Astrocyte (in vitro differentiated cells and primary cell): ENCODE measurements around the gene PLEKHM2. TPM values are rescaled to one million over a fixed set of nuclear protein-coding genes. Genes with fewer than 3 reads are reported as not detected.

Experiments
- DNase-seq: peaks from one replicate; pipeline ENCODE4 v3.0.0-alpha.2; 2010; ENCODE audit warnings: low read depth
- FAIRE-seq: peaks from 2 replicates; lab custom pipeline; 2011; peaks lifted over from hg19 to GRCh38; lab: Jason Lieb, UNC
- H2AFZ ChIP-seq: 2 replicates; pipeline ENCODE4 v1.6.0; 2012; ENCODE audit warnings: low read depth, low read length, inconsistent platforms
- H3K27ac ChIP-seq: 2 replicates; pipeline ENCODE4 v1.5.1; 2011; ENCODE audit warnings: low read depth, low read length, inconsistent platforms
- H3K27me3 ChIP-seq: 2 replicates; pipeline ENCODE4 v1.6.0; 2011; ENCODE audit warnings: low read length, inconsistent platforms; ENCODE audit not compliant: insufficient read depth
- H3K36me3 ChIP-seq: 2 replicates; pipeline ENCODE4 v1.5.1; 2011; ENCODE audit warnings: low read length, inconsistent platforms; ENCODE audit not compliant: insufficient read depth
- H3K4me1 ChIP-seq: 2 replicates; pipeline ENCODE4 v1.5.1; 2011; ENCODE audit warnings: low read length, inconsistent platforms; ENCODE audit not compliant: insufficient read depth
- H3K4me2 ChIP-seq: 2 replicates; pipeline ENCODE4 v1.6.0; 2012; ENCODE audit warnings: low read length, inconsistent platforms
- H3K4me3 ChIP-seq: 2 replicates; pipeline ENCODE4 v1.5.1; 2011; ENCODE audit warnings: low read depth, mild to moderate bottlenecking, low read length, inconsistent platforms; ENCODE audit not compliant: insufficient read depth
- H3K79me2 ChIP-seq: 2 replicates; pipeline ENCODE4 v1.6.0; 2012; ENCODE audit warnings: mild to moderate bottlenecking, low read length, inconsistent platforms; ENCODE audit not compliant: insufficient read depth
- H3K9ac ChIP-seq: 2 replicates; pipeline ENCODE4 v1.6.0; 2012; ENCODE audit warnings: mild to moderate bottlenecking, low read length, inconsistent platforms
- H3K9me3 ChIP-seq: 2 replicates; pipeline ENCODE4 v1.5.1; 2012; ENCODE audit warnings: low read depth, mild to moderate bottlenecking, low read length, inconsistent platforms; ENCODE audit not compliant: insufficient read depth
- H4K20me1 ChIP-seq: 2 replicates; pipeline ENCODE4 v1.6.0; 2012; ENCODE audit warnings: low read length, inconsistent platforms; ENCODE audit not compliant: insufficient read depth
- H3K27ac Mint-ChIP-seq: one replicate; pipeline ENCODE4 v1.8.0; 2021; ENCODE audit warnings: mild to moderate bottlenecking, mixed read lengths; ENCODE audit not compliant: unreplicated experiment
- H3K27me3 Mint-ChIP-seq: one replicate; pipeline ENCODE4 v1.8.0; 2021; ENCODE audit warnings: low read depth, mixed read lengths; ENCODE audit not compliant: unreplicated experiment
- H3K36me3 Mint-ChIP-seq: one replicate; pipeline ENCODE4 v1.8.0; 2021; ENCODE audit warnings: low read depth, mixed read lengths; ENCODE audit not compliant: unreplicated experiment
- H3K4me1 Mint-ChIP-seq: one replicate; pipeline ENCODE4 v1.8.0; 2021; ENCODE audit warnings: low read depth, mixed read lengths; ENCODE audit not compliant: unreplicated experiment
- H3K4me3 Mint-ChIP-seq: one replicate; pipeline ENCODE4 v1.8.0; 2021; ENCODE audit warnings: mild to moderate bottlenecking, moderate library complexity, mixed read lengths; ENCODE audit not compliant: unreplicated experiment
- H3K9me3 Mint-ChIP-seq: one replicate; pipeline ENCODE4 v1.8.0; 2021; ENCODE audit warnings: mild to moderate bottlenecking, mixed read lengths; ENCODE audit not compliant: unreplicated experiment
- EZH2 ChIP-seq: IDR thresholded peaks from 2 replicates; pipeline ENCODE4 v1.6.1; 2012; ENCODE audit warnings: mild to moderate bottlenecking, low read length, inconsistent platforms; ENCODE audit not compliant: insufficient read depth
- total RNA-seq: library from RNA; stranded (reverse); gene quantifications from 2 replicates; pipeline ENCODE4 v1.2.1, GENCODE V29; 2021
- TF ChIP-seq, protein P1 (sequence below): IDR thresholded peaks from 2 replicates; pipeline ENCODE4 v1.5.1; 2011; ENCODE audit warnings: low read depth, mild to moderate bottlenecking, inconsistent platforms, low read length, moderate library complexity; ENCODE audit not compliant: insufficient read depth

The PLEKHM2 gene
- total RNA-seq, 1 donor from 2014 or later: 48.3 TPM

DNA sequence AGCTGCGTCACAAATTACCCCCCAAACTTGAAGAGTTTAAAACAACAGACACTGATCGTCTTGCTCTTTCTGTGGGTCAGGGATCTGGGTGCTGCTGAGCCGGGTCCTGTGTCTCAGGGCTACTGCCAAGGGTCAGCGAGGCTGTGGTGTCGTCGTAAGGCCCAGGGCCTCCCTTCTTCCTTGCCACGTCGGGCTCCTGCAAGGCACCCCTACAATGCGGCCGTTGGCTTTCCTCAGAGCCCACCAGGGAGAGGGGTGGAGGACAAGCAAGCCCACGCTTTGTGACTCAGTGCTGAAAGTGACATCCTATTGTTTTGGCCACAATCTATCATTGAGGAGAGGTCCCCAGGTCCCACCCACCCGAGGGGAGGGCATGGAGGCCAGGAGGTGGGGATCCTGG is 66.8 kb downstream of the PLEKHM2 start:
- no peaks in the 10 kb centered on the region for H4K20me1 ChIP-seq
- H3K27ac ChIP-seq: no peak overlapping the region
- no peaks in the 10 kb centered on the region for H3K27me3 ChIP-seq
- H3K27ac Mint-ChIP-seq: no peak overlapping the region
- no peaks in the 10 kb centered on the region for H3K36me3 ChIP-seq
- H3K4me3 ChIP-seq: no peak overlapping the region
- H3K27me3 Mint-ChIP-seq: peaks cover 14% of the 10 kb centered on the region
- H3K4me3 Mint-ChIP-seq: no peak overlapping the region
- no peak overlapping the region for H2AFZ ChIP-seq
- no peak overlapping the region for H3K4me2 ChIP-seq
- DNase-seq: no peak
- H3K4me1 Mint-ChIP-seq: no peaks in the 10 kb centered on the region
- H3K9ac ChIP-seq: no peak overlapping the region
- H3K79me2 ChIP-seq: no peaks in the 10 kb centered on the region
- no peaks in the 10 kb centered on the region for H3K9me3 ChIP-seq
- FAIRE-seq: no peak
- no peak for TF ChIP-seq EZH2
- peaks cover 13% of the 10 kb centered on the region for H3K4me1 ChIP-seq
- no peaks in the 10 kb centered on the region for H3K36me3 Mint-ChIP-seq
- peaks cover 4% of the 10 kb centered on the region for H3K9me3 Mint-ChIP-seq

DNA sequence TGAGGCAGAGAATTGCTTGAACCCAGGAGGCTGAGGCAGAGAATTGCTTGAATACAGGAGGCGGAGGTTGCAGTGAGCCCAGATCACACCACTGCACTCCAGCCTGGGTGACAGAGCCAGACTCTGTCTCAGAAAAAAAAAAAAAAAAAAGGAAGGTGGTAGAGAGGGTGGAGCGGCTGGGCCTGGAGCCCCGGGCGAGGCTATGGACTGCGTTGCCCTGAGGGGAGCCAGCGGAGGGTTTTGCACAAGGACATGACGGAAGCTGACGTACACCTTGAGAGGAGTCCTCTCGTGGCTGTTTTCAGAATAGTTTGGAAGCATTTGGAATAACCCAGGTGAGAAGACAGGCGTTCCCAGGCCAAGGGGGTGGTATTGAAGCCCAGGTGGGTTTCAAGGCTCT is 67.6 kb downstream of the PLEKHM2 start:
- H3K27me3 Mint-ChIP-seq: peaks cover 14% of the 10 kb centered on the region
- peaks cover 13% of the 10 kb centered on the region for H3K4me1 ChIP-seq
- no peak overlapping the region for H3K27ac Mint-ChIP-seq
- no peak for TF ChIP-seq EZH2
- TF ChIP-seq, protein P1, sequence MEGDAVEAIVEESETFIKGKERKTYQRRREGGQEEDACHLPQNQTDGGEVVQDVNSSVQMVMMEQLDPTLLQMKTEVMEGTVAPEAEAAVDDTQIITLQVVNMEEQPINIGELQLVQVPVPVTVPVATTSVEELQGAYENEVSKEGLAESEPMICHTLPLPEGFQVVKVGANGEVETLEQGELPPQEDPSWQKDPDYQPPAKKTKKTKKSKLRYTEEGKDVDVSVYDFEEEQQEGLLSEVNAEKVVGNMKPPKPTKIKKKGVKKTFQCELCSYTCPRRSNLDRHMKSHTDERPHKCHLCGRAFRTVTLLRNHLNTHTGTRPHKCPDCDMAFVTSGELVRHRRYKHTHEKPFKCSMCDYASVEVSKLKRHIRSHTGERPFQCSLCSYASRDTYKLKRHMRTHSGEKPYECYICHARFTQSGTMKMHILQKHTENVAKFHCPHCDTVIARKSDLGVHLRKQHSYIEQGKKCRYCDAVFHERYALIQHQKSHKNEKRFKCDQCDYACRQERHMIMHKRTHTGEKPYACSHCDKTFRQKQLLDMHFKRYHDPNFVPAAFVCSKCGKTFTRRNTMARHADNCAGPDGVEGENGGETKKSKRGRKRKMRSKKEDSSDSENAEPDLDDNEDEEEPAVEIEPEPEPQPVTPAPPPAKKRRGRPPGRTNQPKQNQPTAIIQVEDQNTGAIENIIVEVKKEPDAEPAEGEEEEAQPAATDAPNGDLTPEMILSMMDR: no peak
- no peaks in the 10 kb centered on the region for H4K20me1 ChIP-seq
- FAIRE-seq (no peak), DNase-seq (no peak)
- H3K4me2 ChIP-seq: no peak overlapping the region
- no peaks in the 10 kb centered on the region for H3K27me3 ChIP-seq
- H3K27ac ChIP-seq: no peak overlapping the region
- no peak overlapping the region for H3K4me3 ChIP-seq
- H3K36me3 ChIP-seq: no peaks in the 10 kb centered on the region
- H3K79me2 ChIP-seq: no peaks in the 10 kb centered on the region
- H3K4me3 Mint-ChIP-seq: no peak overlapping the region
- H3K9me3 Mint-ChIP-seq: peaks cover 4% of the 10 kb centered on the region
- H3K4me1 Mint-ChIP-seq: no peaks in the 10 kb centered on the region
- no peaks in the 10 kb centered on the region for H3K36me3 Mint-ChIP-seq
- no peak overlapping the region for H2AFZ ChIP-seq
- H3K9me3 ChIP-seq: no peaks in the 10 kb centered on the region
- H3K9ac ChIP-seq: no peak overlapping the region

DNA sequence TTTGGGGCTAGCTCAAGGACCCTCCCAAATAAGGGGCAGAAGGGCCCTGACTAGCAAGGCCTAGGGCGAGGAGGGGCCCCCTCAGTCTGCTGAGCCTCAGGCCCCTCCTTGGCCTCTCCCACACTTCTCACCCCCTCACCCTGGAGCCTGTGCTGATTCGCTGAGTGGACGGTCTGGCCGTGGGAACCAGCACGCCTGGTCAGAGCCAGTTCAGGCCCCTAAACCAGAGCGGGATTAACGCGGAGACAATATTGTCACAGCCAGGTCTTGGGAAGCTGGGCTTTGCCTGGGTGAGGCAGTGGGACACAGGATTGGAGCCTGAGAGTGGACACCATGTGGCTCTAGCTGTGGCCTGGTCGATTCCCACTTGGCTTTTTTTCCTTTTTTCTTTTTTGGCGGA is 69.7 kb downstream of the PLEKHM2 start:
- Histone ChIP-seq H3K4me1 (peaks cover 23% of the 10 kb centered on the region), H2AFZ (no peak overlapping the region), H3K36me3 (no peaks in the 10 kb centered on the region), H3K4me3 (no peak overlapping the region), H3K9ac (no peak overlapping the region), H4K20me1 (no peaks in the 10 kb centered on the region), H3K27ac (no peak overlapping the region), H3K9me3 (no peaks in the 10 kb centered on the region), H3K79me2 (peaks cover 1% of the 10 kb centered on the region), H3K27me3 (no peaks in the 10 kb centered on the region), H3K4me2 (no peak overlapping the region)
- TF ChIP-seq, protein P1: no peak
- no peak for TF ChIP-seq EZH2
- H3K4me3 Mint-ChIP-seq: no peak overlapping the region
- H3K27me3 Mint-ChIP-seq: peaks cover 14% of the 10 kb centered on the region
- H3K9me3 Mint-ChIP-seq: peaks cover 4% of the 10 kb centered on the region
- no peaks in the 10 kb centered on the region for H3K36me3 Mint-ChIP-seq
- peaks cover 5% of the 10 kb centered on the region for H3K4me1 Mint-ChIP-seq
- FAIRE-seq: no peak
- no peak overlapping the region for H3K27ac Mint-ChIP-seq
- DNase-seq: no peak
